Ovary (tissue), 9 donors: ENCODE data around the gene KCNB1. TPM values are rescaled to one million over a fixed set of nuclear protein-coding genes. Genes with fewer than 3 reads are reported as not detected.

Source experiments
- DNase-seq, 5 donors: peaks; one replicate each; pipeline ENCODE4 v3.0.0-alpha.2; 2019 to 2020
- H3K27ac ChIP-seq, 2 donors: fragments of 200-600 bp; one replicate each; pipeline versions ENCODE4 v1.5.1 to v1.8.0; 2019 to 2022
- H3K27me3 ChIP-seq: fragments of 200-600 bp; one replicate; pipeline ENCODE4 v1.8.0; 2022
- H3K36me3 ChIP-seq: fragments of 200-600 bp; sonication (generic); one replicate; pipeline ENCODE4 v1.5.1; 2019
- H3K4me1 ChIP-seq: one replicate; pipeline ENCODE4 v1.8.1; 2013; ENCODE audit warnings: mild to moderate bottlenecking, moderate library complexity; ENCODE audit not compliant: insufficient read depth
- H3K4me3 ChIP-seq: fragments of 200-600 bp; sonication (generic); one replicate; pipeline ENCODE4 v1.5.1; 2017
- H3K9me3 ChIP-seq, 2 donors: fragments of 200-600 bp in 1 of 2; sonication (generic) in 1 of 2; one replicate each; pipeline versions ENCODE4 v1.5.1 to v1.8.1; 2013 to 2019; ENCODE audit warnings: mild to moderate bottlenecking in 1 of 2, moderate library complexity in 1 of 2
- EP300 ChIP-seq: sonication (generic); formaldehyde crosslinking; IDR thresholded peaks from one replicate; pipeline ENCODE4 v1.6.1; 2017; ENCODE audit warnings: antibody characterized with exemption
- POLR2A ChIP-seq: fragments of 450-650 bp; IDR thresholded peaks from one replicate; pipeline ENCODE4 v1.6.1; 2017; ENCODE audit warnings: antibody characterized with exemption, mild to moderate bottlenecking, moderate library complexity
- WGBS, 3 donors: extraction: QIAGEN DNeasy Blood & Tissue Kit in 1 of 3; methylation state at CpG; one replicate each; pipeline versions ENCODE4 v1.1.5 to v1.1.7; 2013 to 2017; 5-methylcytosine and 5-hydroxymethylcytosine counted together
- intact Hi-C, 4 donors: fragments of 100-400 bp; cut with DNase I; formaldehyde crosslinking; loops; one replicate each; pipeline versions ENCODE4 v1.11.0 to v1.15.1; 2022 to 2023
- polyA plus RNA-seq, 2 donors: library from polyadenylated mRNA; stranded (reverse); fragments of 200-250 nt in 1 of 2; fragments of 350-450 nt in 1 of 2; fragmentation: Illumina TruSeq in 1 of 2; extraction: RNeasy Lipid Tissue Mini Kit (QIAGEN cat#74804) in 1 of 2; gene quantifications; one replicate each; pipeline ENCODE4 v1.2.3, GENCODE V29; 2013 to 2014
- total RNA-seq, 7 donors: library from RNA; depleted of rRNA in 2 of 7; stranded (reverse); fragments of >200 nt in 2 of 7; fragmentation: NEBNext Ultra II Directional in 3 of 7; extraction: Animal tissue kit (Norgen Biotek cat#: 25700) in 3 of 7; gene quantifications; one replicate each; pipeline versions ENCODE4 v1.1.0 to v1.2.4, GENCODE V29; 2016 to 2023
- TF ChIP-seq, protein P1 (sequence below), 3 donors: fragments of 450-650 bp in 2 of 3; fragments of 200-600 bp in 1 of 3; IDR thresholded peaks; one replicate each; pipeline versions ENCODE4 v1.5.1 to v1.8.0; 2016 to 2022; ENCODE audit warnings: antibody characterized with exemption in 3 of 3, mild to moderate bottlenecking in 1 of 3
- donor health status: DM: no; HTN: no; CAD: no; lungs with moderate emphysema.
- donor health status: DM: no; HTN: no; CAD: no.
- donor health status: Bipolar disorder and iron deficiency.
- donor health status: DM: yes; HTN: yes; CAD: no.
- donor health status: DM: no; HTN: no; CAD: no.
- donor health status: DM: yes; HTN: yes; CAD: no.

The KCNB1 gene
- total and polyA plus RNA-seq, 9 donors: 0.12 to 5.4 (median 1.3) TPM

DNA sequence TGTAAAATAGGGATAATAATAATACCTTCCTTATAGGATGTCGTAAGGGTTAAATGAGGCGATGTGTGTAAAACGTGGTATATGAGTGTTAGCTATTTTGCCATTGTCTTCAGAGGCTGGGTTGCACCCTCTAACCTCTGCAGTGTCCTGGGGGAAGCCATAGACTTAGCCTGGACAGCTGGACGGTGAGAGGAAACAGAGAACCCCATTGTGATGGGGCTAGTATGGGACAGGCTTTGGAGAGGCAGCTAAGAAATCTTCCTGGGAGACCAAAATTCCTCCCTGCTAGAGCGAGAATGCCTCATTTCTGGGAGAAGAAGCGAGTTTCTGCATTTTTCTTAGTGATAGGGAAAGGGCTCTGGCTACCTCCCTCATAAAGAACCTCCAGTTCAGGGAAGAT lies 22.8 kb downstream of the KCNB1 start:
- no peaks in the 10 kb centered on the region for H3K9me3 ChIP-seq
- 64 to 70% (median 69%) methylated on average over 6 of the region's 6 CpGs for WGBS, 3 donors
- H3K27ac ChIP-seq: no peak overlapping the region
- H3K36me3 ChIP-seq: no peaks in the 10 kb centered on the region
- no peak overlapping the region for H3K4me3 ChIP-seq
- no peak for DNase-seq
- peaks cover 2% of the 10 kb centered on the region for H3K4me1 ChIP-seq
- no peaks in the 10 kb centered on the region for H3K27me3 ChIP-seq
- intact Hi-C loops: no loop called here
- TF ChIP-seq EP300: no peak
- TF ChIP-seq, protein P1, sequence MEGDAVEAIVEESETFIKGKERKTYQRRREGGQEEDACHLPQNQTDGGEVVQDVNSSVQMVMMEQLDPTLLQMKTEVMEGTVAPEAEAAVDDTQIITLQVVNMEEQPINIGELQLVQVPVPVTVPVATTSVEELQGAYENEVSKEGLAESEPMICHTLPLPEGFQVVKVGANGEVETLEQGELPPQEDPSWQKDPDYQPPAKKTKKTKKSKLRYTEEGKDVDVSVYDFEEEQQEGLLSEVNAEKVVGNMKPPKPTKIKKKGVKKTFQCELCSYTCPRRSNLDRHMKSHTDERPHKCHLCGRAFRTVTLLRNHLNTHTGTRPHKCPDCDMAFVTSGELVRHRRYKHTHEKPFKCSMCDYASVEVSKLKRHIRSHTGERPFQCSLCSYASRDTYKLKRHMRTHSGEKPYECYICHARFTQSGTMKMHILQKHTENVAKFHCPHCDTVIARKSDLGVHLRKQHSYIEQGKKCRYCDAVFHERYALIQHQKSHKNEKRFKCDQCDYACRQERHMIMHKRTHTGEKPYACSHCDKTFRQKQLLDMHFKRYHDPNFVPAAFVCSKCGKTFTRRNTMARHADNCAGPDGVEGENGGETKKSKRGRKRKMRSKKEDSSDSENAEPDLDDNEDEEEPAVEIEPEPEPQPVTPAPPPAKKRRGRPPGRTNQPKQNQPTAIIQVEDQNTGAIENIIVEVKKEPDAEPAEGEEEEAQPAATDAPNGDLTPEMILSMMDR (IDR thresholded peaks at IDR 0.05): no peak

DNA sequence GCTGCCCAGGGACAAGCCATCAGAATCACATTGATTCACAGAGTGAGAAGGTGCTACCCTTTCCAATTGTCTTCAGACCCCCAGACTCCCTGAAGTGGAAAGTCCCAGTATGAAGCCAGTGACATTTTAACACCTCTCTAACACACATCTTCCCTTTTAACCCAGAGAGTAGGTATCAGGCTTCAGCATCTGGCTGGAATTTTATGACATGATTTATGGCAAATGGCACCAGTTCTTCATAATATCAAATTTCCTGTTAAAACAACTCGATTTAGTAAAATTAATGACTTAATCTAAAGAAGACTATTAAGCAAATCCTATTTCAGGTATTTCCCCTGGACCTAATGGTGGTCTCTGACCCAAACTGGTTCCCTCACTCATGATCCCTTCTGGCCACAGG lies 25.0 kb downstream of the KCNB1 start:
- Histone ChIP-seq H3K27me3 (no peaks in the 10 kb centered on the region), H3K36me3 (no peaks in the 10 kb centered on the region), H3K4me3 (no peak overlapping the region), H3K27ac (no peak overlapping the region), H3K9me3 (no peaks in the 10 kb centered on the region), H3K4me1 (peaks cover 2% of the 10 kb centered on the region)
- TF ChIP-seq, protein P1 (IDR thresholded peaks at IDR 0.05): no peak
- no peak for TF ChIP-seq EP300
- intact Hi-C loops: no loop called here
- 30 to 44% (median 31%) methylated on average over 1 of the region's 1 CpG for WGBS, 3 donors
- DNase-seq: no peak

DNA sequence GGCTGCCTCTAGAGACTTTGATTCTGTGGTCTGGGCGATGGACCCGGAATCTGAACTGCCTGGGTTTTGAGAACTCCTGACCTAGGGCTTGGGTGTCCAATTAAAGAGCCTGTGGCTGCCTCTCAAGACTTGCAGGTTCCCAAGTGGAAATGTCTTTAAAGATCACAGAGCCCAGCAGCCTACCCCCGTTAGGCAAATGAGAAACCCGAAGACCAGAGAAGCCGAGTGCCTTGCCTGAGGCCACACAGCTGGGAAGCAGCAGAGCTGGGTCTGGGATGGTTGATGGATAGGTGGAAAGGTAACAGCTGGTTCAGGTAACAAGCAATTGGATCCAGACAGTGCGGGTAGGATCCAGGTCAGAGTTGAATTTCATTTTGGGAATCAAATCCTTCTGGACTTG lies 25.8 kb downstream of the KCNB1 start:
- 89 to 93% (median 92%) methylated on average over 6 of the region's 6 CpGs for WGBS, 3 donors
- no peak overlapping the region for H3K4me3 ChIP-seq
- H3K27ac ChIP-seq: no peak overlapping the region
- H3K36me3 ChIP-seq: no peaks in the 10 kb centered on the region
- DNase-seq: no peak
- TF ChIP-seq, protein P1 (IDR thresholded peaks at IDR 0.05): no peak
- TF ChIP-seq POLR2A: no peak
- TF ChIP-seq EP300: no peak
- peaks cover 7% of the 10 kb centered on the region for H3K4me1 ChIP-seq
- intact Hi-C loops: no loop called here
- H3K27me3 ChIP-seq: no peaks in the 10 kb centered on the region
- no peaks in the 10 kb centered on the region for H3K9me3 ChIP-seq

DNA sequence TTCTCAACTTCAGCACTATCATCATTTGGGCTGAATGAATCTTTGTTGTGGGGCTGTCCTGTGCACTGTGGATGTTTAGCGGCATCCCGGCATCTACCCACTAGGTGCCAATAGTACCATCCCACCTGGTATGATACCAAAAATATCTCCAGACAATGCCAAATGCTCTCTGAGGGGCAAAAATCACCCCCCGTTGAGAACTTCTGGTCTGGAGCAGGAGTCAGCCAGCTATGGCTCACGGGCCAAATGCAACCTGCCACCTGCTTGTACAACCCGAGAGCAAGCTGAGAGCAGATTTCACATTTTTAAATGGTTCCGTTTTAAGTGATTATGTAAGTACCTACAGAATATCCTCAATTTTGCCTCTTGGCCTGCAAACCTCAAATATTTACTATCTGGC lies 26.8 kb downstream of the KCNB1 start:
- Histone ChIP-seq H3K36me3 (no peaks in the 10 kb centered on the region), H3K4me3 (no peak overlapping the region), H3K27me3 (no peaks in the 10 kb centered on the region), H3K9me3 (no peaks in the 10 kb centered on the region), H3K27ac (no peak overlapping the region), H3K4me1 (peaks cover 5% of the 10 kb centered on the region)
- intact Hi-C loops: no loop called here
- WGBS, 3 donors: 78 to 88% (median 87%) methylated on average over 6 of the region's 6 CpGs
- DNase-seq: no peak
- TF ChIP-seq EP300 (no peak), POLR2A (no peak)
- TF ChIP-seq, protein P1 (IDR thresholded peaks at IDR 0.05): no peak
